Measurements from ENCODE around the gene CD164L2. TPM values are rescaled to one million over a fixed set of nuclear protein-coding genes. Genes with fewer than 3 reads are reported as not detected.

The CD164L2 gene
- total RNA-seq, 2 experiments from 2014 or later: not detected

GRCh38 chr1:27346357-27346756 lies 36.8 kb downstream of the CD164L2 start:
- intact Hi-C loops (cut with DNase I, micrococcal nuclease): no loop called here
- no peaks in the 10 kb centered on the region for H3K27me3 Mint-ChIP-seq
- peak overlapping the region; percentile 21 for H3K27ac Mint-ChIP-seq
- POLR2A ChIA-PET: interaction anchor here (0.7 kb wide), 1 partner anchor 19 kb away, joined by 3 read pairs; no protein-coding TSS in a partner anchor
- ATAC-seq (no peak), DNase-seq (no peak)
- H3K36me3 Mint-ChIP-seq (ENCODE audit: low read depth): peaks cover 4% of the 10 kb centered on the region
- CTCF ChIA-PET: interaction anchor here (1.2 to 7.6 kb wide), 3 partner anchors 11 to 13 kb away, joined by 4 to 43 read pairs (median 23); no protein-coding TSS in a partner anchor
- no peaks in the 10 kb centered on the region for H3K9me3 Mint-ChIP-seq (ENCODE audit: low read depth)
- peaks cover 42% of the 10 kb centered on the region for H3K4me1 Mint-ChIP-seq
- no peak overlapping the region for H3K4me3 Mint-ChIP-seq

- Mint-ChIP-seq H3K4me1 (peaks cover 53% of the 10 kb centered on the region), H3K27ac (no peak overlapping the region)
These were observed 37.9 kb downstream of the CD164L2 start for GRCh38 chr1:27345272-27345671.

DNA sequence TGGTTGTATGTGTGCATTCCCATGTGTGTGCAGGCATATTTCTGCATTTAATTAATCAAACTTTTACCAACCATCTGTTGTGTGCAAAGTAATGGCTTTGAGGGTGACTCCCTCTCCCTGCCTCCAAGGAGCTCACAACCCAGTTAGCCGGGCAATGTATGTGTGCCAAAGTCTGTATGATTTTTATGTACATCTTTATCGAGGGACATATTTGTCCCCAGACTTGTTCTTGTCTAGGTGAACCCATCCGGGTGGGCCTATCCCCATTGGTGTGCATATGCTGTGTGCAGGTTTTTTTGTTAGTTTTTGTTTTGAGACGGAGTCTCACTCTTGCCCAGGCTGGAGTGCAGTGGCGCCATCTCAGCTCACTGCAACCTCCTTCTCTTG lies 39.5 kb downstream of the CD164L2 start:
- peaks cover 59% of the 10 kb centered on the region for H3K4me1 Mint-ChIP-seq
- ATAC-seq (no peak), DNase-seq (peak; percentile 27)
- H3K27ac Mint-ChIP-seq: peak overlapping the region; percentile 85
- POLR2A ChIA-PET: no interaction called here
- intact Hi-C loops (cut with DNase I, micrococcal nuclease): loop anchor here in 1 of 2 experiments (1.0 kb wide), 1 partner anchor 22 kb away; no protein-coding TSS in a partner anchor
- no peaks in the 10 kb centered on the region for H3K27me3 Mint-ChIP-seq
- peak overlapping the region; percentile 78 for H3K4me3 Mint-ChIP-seq
- CTCF ChIA-PET: interaction anchor here (0.7 to 7.6 kb wide), 5 partner anchors 10 to 52 kb away, joined by 3 to 43 read pairs (median 4); partner anchors contain the start of gene MAP3K6
- H3K9me3 Mint-ChIP-seq (ENCODE audit: low read depth): no peaks in the 10 kb centered on the region
- H3K36me3 Mint-ChIP-seq (ENCODE audit: low read depth): peaks cover 5% of the 10 kb centered on the region

More at GRCh38 chr1:27345272-27345671, 37.9 kb downstream of the CD164L2 start:
- Mint-ChIP-seq H3K36me3 (ENCODE audit: low read depth) (peaks cover 4% of the 10 kb centered on the region), H3K27me3 (no peaks in the 10 kb centered on the region), H3K4me3 (no peak overlapping the region), H3K9me3 (ENCODE audit: low read depth) (no peaks in the 10 kb centered on the region)
- intact Hi-C loops (cut with DNase I, micrococcal nuclease): no loop called here
- ChIA-PET CTCF (interaction anchor here (0.6 to 7.6 kb wide), 6 partner anchors 9 to 177 kb away, joined by 3 to 43 read pairs (median 6); no protein-coding TSS in a partner anchor), POLR2A (interaction anchor here (0.7 kb wide), 1 partner anchor 13 kb away, joined by 3 read pairs; no protein-coding TSS in a partner anchor)
- DNase-seq (no peak), ATAC-seq (no peak)

GRCh38 chr1:27342778-27343638 lies 40.1 kb downstream of the CD164L2 start:
- H3K9me3 Mint-ChIP-seq (ENCODE audit: low read depth): no peaks in the 10 kb centered on the region
- DNase-seq: peak; percentile 77
- peaks cover 6% of the 10 kb centered on the region for H3K36me3 Mint-ChIP-seq (ENCODE audit: low read depth)
- intact Hi-C loops (cut with DNase I, micrococcal nuclease): loop anchor here in 1 of 2 experiments (1.0 kb wide), 2 partner anchors 21 to 22 kb away; partner anchors contain the start of gene TMEM222
- peaks cover 59% of the 10 kb centered on the region for H3K4me1 Mint-ChIP-seq
- CTCF ChIA-PET: interaction anchor here (0.6 to 7.6 kb wide), 9 partner anchors 10 to 640 kb away, joined by 3 to 43 read pairs (median 4); partner anchors contain the start of gene MAP3K6
- no peaks in the 10 kb centered on the region for H3K27me3 Mint-ChIP-seq
- peak overlapping the region; percentile 85 for H3K27ac Mint-ChIP-seq
- POLR2A ChIA-PET: no interaction called here
- ATAC-seq: peak; percentile 43
- H3K4me3 Mint-ChIP-seq: peak overlapping the region; percentile 78

DNA sequence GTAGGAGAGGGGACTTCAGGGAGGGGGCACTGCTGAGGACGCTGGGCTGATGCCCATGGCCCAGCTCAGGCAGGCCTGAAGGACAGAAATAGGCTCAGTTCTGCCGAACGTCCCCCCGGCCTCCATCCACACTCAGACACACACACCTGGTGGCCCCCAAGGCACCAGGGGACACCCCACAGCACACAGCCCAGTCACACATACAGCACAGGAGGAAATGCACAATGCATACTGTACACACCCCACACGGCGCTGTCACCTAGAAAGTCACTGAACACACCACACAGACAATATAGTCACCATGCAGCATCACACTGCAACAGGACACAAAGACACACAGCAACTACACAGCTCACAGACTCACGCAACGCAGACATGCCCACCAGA lies 40.7 kb downstream of the CD164L2 start:
- H3K36me3 Mint-ChIP-seq (ENCODE audit: low read depth): peaks cover 6% of the 10 kb centered on the region
- POLR2A ChIA-PET: no interaction called here
- H3K9me3 Mint-ChIP-seq (ENCODE audit: low read depth): no peaks in the 10 kb centered on the region
- peak overlapping the region; percentile 78 for H3K4me3 Mint-ChIP-seq
- peaks cover 55% of the 10 kb centered on the region for H3K4me1 Mint-ChIP-seq
- peak overlapping the region; percentile 85 for H3K27ac Mint-ChIP-seq
- intact Hi-C loops (cut with DNase I, micrococcal nuclease): loop anchor here in 1 of 2 experiments (1.0 kb wide), 1 partner anchor 20 kb away; the partner anchor contains the start of gene TMEM222
- CTCF ChIA-PET: interaction anchor here (0.6 to 7.6 kb wide), 9 partner anchors 9 to 639 kb away, joined by 3 to 43 read pairs (median 4); no protein-coding TSS in a partner anchor
- DNase-seq (peak; percentile 72), ATAC-seq (peak; percentile 75)
- H3K27me3 Mint-ChIP-seq: no peaks in the 10 kb centered on the region

DNA sequence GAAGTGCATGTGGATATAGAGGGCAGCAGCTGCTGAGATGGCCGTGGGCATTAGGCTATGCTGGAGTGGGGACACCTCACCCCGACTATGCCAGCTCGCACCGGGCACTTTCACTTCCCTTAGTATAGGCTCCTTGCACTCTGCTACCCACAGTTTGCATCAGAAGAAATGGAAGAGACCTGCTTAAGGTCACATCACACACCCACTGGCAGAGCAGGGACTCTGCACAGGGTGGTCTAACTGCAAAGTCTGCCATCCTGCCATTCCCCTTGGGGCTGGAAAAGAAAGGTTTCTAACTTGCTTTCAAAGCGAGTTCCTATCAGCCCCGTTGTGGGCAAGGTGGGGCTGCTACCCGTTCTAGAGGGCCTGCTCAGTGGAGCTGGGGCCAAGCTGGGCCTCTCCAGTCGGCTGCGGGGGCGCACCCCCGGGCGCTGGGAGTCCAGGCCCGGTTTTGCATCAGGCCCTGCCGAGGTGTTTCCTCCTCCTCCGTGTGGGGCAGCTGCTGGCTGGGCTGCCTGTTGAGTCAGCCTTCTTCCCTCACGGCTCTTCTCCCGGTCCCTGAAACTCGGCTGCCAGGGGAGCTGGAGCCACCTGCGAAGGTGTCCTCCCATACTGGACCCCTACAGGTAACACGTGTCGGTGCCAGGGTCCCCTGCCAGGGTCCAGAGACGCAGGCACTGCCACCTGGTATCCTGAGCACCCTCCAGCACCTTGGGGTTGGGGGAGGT lies 41.4 kb downstream of the CD164L2 start, which contains the start of gene SYTL1:
TSS of gene SYTL1 (plus strand) at position 498 of the 728 bp plus-strand sequence. CDS start 3,313 bp downstream, outside the sequence.
- Mint-ChIP-seq H3K9me3 (ENCODE audit: low read depth) (no peaks in the 10 kb centered on the region), H3K27me3 (no peaks in the 10 kb centered on the region), H3K4me3 (peak within 1 kb of the TSS; percentile 78), H3K36me3 (ENCODE audit: low read depth) (peaks cover 8% of the 10 kb centered on the region), H3K4me1 (peaks cover 51% of the 10 kb centered on the region), H3K27ac (peak within 1 kb of the TSS; percentile 86)
- ChIA-PET CTCF (interaction anchor here (0.6 to 7.6 kb wide), 10 partner anchors 8 to 239 kb away, joined by 3 to 43 read pairs (median 4); no protein-coding TSS in a partner anchor), POLR2A (interaction anchor here (0.8 kb wide), 1 partner anchor 500 kb away, joined by 6 read pairs; no protein-coding TSS in a partner anchor)
- ATAC-seq (peak; percentile 63), DNase-seq (peak; percentile 83)
- intact Hi-C loops (cut with DNase I, micrococcal nuclease): loop anchor here (1.0 to 2.0 kb wide), 4 partner anchors 8 to 19 kb away; partner anchors contain the start of gene TMEM222 (in 2 of the 2)

DNA sequence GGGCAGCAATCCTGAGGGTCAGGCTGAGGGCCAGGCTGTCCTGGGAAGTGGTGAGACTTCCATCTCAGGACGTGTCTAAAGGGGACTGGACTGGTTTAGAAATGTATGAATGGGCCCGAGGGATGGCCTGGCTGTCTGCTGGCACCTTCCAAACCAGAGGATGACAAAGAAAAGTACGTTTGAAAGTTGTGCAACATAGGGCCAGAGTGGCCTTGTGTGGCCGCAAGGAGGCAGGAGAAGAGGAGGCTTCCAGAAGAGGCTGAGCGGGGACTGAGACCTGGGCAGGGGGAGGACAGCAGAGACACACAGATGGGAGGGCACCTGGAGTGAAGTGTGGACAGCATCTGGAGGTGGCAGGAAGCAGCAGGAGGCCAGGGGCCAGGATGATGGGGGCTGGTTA lies 43.9 kb downstream of the CD164L2 start:
- no peak for DNase-seq
- no peaks in the 10 kb centered on the region for H3K9me3 Mint-ChIP-seq (ENCODE audit: low read depth)
- no peaks in the 10 kb centered on the region for H3K27me3 Mint-ChIP-seq
- peak overlapping the region; percentile 27 for H3K27ac Mint-ChIP-seq
- no peak for ATAC-seq
- CTCF ChIA-PET: interaction anchor here (0.9 to 1.4 kb wide), 4 partner anchors 19 to 56 kb away, joined by 3 to 4 read pairs (median 3); partner anchors contain the start of gene MAP3K6
- no peak overlapping the region for H3K4me3 Mint-ChIP-seq
- intact Hi-C loops (cut with DNase I, micrococcal nuclease): no loop called here
- peaks cover 14% of the 10 kb centered on the region for H3K36me3 Mint-ChIP-seq (ENCODE audit: low read depth)
- POLR2A ChIA-PET: no interaction called here
- peaks cover 45% of the 10 kb centered on the region for H3K4me1 Mint-ChIP-seq

DNA sequence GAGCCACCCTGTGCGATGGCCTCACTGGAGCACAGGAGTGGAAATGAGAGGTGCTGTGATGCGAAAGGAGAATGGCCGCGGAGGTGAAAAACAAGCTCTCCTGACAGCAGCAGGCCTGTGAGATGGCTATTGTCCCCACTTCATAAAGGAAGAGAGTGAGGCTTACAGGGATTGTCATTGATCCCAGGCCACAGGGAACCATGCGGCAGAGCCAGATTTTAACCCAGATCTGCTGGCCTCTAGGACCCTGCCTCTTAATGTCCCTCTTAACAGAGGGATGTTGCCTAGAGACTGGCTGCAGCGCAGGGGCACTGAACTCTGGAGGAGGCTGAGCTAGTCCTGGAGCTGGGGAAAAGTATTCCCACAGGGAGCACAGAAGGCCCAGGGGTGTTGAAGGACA lies 44.4 kb downstream of the CD164L2 start:
- Mint-ChIP-seq H3K36me3 (ENCODE audit: low read depth) (peaks cover 16% of the 10 kb centered on the region), H3K4me3 (no peak overlapping the region), H3K9me3 (ENCODE audit: low read depth) (no peaks in the 10 kb centered on the region), H3K4me1 (peaks cover 42% of the 10 kb centered on the region), H3K27ac (peak overlapping the region; percentile 27), H3K27me3 (no peaks in the 10 kb centered on the region)
- no peak for ATAC-seq
- POLR2A ChIA-PET: no interaction called here
- no peak for DNase-seq
- intact Hi-C loops (cut with DNase I, micrococcal nuclease): no loop called here
- CTCF ChIA-PET: interaction anchor here (0.7 to 1.4 kb wide), 5 partner anchors 18 to 57 kb away, joined by 3 to 4 read pairs (median 3); partner anchors contain the start of gene MAP3K6

- no peak overlapping the region for H3K4me3 Mint-ChIP-seq
- POLR2A ChIA-PET: no interaction called here
- peak overlapping the region; percentile 31 for H3K27ac Mint-ChIP-seq
- ATAC-seq (no peak), DNase-seq (no peak)
- CTCF ChIA-PET: interaction anchor here (0.9 to 1.6 kb wide), 2 partner anchors 37 to 40 kb away, joined by 3 to 5 read pairs; no protein-coding TSS in a partner anchor
- no peaks in the 10 kb centered on the region for H3K27me3 Mint-ChIP-seq
- intact Hi-C loops (cut with DNase I, micrococcal nuclease): no loop called here
- peaks cover 25% of the 10 kb centered on the region for H3K36me3 Mint-ChIP-seq (ENCODE audit: low read depth)
- H3K4me1 Mint-ChIP-seq: peaks cover 33% of the 10 kb centered on the region
- H3K9me3 Mint-ChIP-seq (ENCODE audit: low read depth): no peaks in the 10 kb centered on the region
These were observed 46.4 kb downstream of the CD164L2 start for GRCh38 chr1:27336756-27337155.

GRCh38 chr1:27335506-27336422 lies 47.4 kb downstream of the CD164L2 start:
- DNase-seq (no peak), ATAC-seq (no peak)
- Mint-ChIP-seq H3K27me3 (no peaks in the 10 kb centered on the region), H3K4me1 (peaks cover 27% of the 10 kb centered on the region), H3K4me3 (no peak overlapping the region), H3K27ac (no peak overlapping the region), H3K9me3 (ENCODE audit: low read depth) (no peaks in the 10 kb centered on the region), H3K36me3 (ENCODE audit: low read depth) (peaks cover 29% of the 10 kb centered on the region)
- intact Hi-C loops (cut with DNase I, micrococcal nuclease): no loop called here
- CTCF ChIA-PET: interaction anchor here (0.5 to 1.6 kb wide), 4 partner anchors 14 to 39 kb away, joined by 3 to 5 read pairs (median 4); partner anchors contain the start of gene FCN3
- POLR2A ChIA-PET: no interaction called here
